Astrocyte of the cerebellum (primary cell): ENCODE results near the gene VPS4B.
"Not testable (repeated sequence)": the region's sequence is repeated elsewhere in the genome, so short reads cannot be mapped to it uniquely, and the experiment has no call there.

Source experiments
- DNase-seq: peaks from one replicate; pipeline ENCODE4 v3.0.0-alpha.2; 2011; ENCODE audit warnings: low read depth
- H3K4me3 ChIP-seq: 2 replicates; pipeline ENCODE4 v1.5.1; 2011; ENCODE audit warnings: mild to moderate bottlenecking, low read depth, low read length, moderate library complexity
- CTCF ChIP-seq: IDR thresholded peaks from 2 replicates; pipeline ENCODE4 v1.5.1; 2012; ENCODE audit warnings: low read length, low read depth, moderate library complexity, mild to moderate bottlenecking; ENCODE audit errors: missing control alignments
- in situ Hi-C: cut with HindIII; loops from 2 replicates; pipeline ENCODE4 v1.10.0; 2017; ENCODE audit warnings: low sequenced_read_pairs

Gene VPS4B

GRCh38 chr18:63367053-63367953 is 55.0 kb downstream of the VPS4B start, which contains the start of gene KDSR:
KDSR (minus strand) TSS chr18:63367206; CDS start chr18:63367118, 88 bp downstream.
- TF ChIP-seq CTCF: no peak
- in situ Hi-C loops: no loop called here
- DNase-seq: peak; percentile 98
- H3K4me3 ChIP-seq: peak within 1 kb of the TSS; percentile 86

- in situ Hi-C loops: no loop called here
- H3K4me3 ChIP-seq: peak overlapping the region; percentile 86
- DNase-seq: peak; percentile 34
- no peak for TF ChIP-seq CTCF
Observed at GRCh38 chr18:63366213-63367052, 55.8 kb downstream of the VPS4B start.

- in situ Hi-C loops: no loop called here
- no peak for DNase-seq
- TF ChIP-seq CTCF: no peak
- peak overlapping the region; percentile 86 for H3K4me3 ChIP-seq
Observed at GRCh38 chr18:63365876-63366212, 56.4 kb downstream of the VPS4B start.

GRCh38 chr18:63363951-63364350 is 58.3 kb downstream of the VPS4B start:
- in situ Hi-C loops: no loop called here
- no peak overlapping the region for H3K4me3 ChIP-seq
- DNase-seq: no peak
- TF ChIP-seq CTCF: no peak

GRCh38 chr18:63363420-63363819 is 58.9 kb downstream of the VPS4B start:
- DNase-seq, H3K4me3 ChIP-seq, in situ Hi-C loops: not testable (repeated sequence)

GRCh38 chr18:63356272-63356896 is 65.9 kb downstream of the VPS4B start:
- no peak for TF ChIP-seq CTCF
- H3K4me3 ChIP-seq: no peak overlapping the region
- DNase-seq: no peak
- in situ Hi-C loops: no loop called here

GRCh38 chr18:63350230-63350629 is 72.0 kb downstream of the VPS4B start:
- no peak for TF ChIP-seq CTCF
- in situ Hi-C loops: no loop called here
- DNase-seq: no peak
- H3K4me3 ChIP-seq: no peak overlapping the region
